ENCODE data around the gene CBLB. TPM values are rescaled to one million over a fixed set of nuclear protein-coding genes. Genes with fewer than 3 reads are reported as not detected.

The CBLB gene
- polyA plus RNA-seq, 4 donors: 8.8 to 29.8 (median 12.9) TPM

DNA sequence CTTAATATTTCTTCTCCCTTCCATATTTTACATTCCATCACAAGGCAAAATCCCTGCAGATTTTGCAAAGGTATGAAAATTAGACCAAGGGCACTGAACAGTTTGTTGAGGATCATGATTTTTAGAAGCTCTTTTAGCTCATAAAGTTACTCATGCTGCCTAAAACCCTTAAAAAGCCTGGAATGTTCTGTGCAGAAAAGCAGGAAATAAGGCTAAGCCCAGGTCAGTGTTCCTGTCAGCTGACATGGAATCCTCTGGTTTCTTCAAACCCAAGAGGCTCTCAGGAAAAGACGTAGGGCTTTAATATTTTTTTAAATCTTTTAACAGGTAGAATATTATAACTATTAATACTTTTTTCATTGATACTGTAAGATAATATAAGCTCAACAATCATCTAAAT, 8.2 kb downstream of the CBLB start:
- no peak overlapping the region for H3K4me3 ChIP-seq (ENCODE audit: low read depth in 1 of 3, low read length in 3 of 3)
- H3K27ac ChIP-seq (ENCODE audit: low read depth in 1 of 3, low read length in 2 of 3): no peak overlapping the region
- H3K9me3 ChIP-seq (ENCODE audit: control insufficient read depth in 2 of 2, insufficient read depth in 1 of 2, low read depth in 1 of 2, low read length in 1 of 2): no peaks in the 10 kb centered on the region
- DNase-seq (no peak), FAIRE-seq (no peak)
- peaks cover 0 to 4% (median 0%) of the 10 kb centered on the region in 3 donors for H3K36me3 ChIP-seq (ENCODE audit: control insufficient read depth in 3 of 3, insufficient read depth in 2 of 3, low read depth in 1 of 3, low read length in 3 of 3)
- 73 to 84% (median 76%) methylated on average over 1 of the region's 1 CpG for WGBS, 3 donors
- no peaks in the 10 kb centered on the region for H3K27me3 ChIP-seq (ENCODE audit: control insufficient read depth in 3 of 3, insufficient read depth in 3 of 3, low read length in 3 of 3)
- H3K4me1 ChIP-seq (ENCODE audit: control insufficient read depth in 3 of 3, insufficient read depth in 2 of 3, low read depth in 1 of 3, low read length in 2 of 3): peaks cover 1 to 7% (median 4%) of the 10 kb centered on the region in 3 donors

GRCh38 chr3:105858017-105858416, 10.8 kb downstream of the CBLB start:
- WGBS, 3 donors: 86 to 93% (median 90%) methylated on average over 3 of the region's 3 CpGs
- FAIRE-seq (no peak), DNase-seq (no peak)
- Histone ChIP-seq H3K27me3 (ENCODE audit: control insufficient read depth in 3 of 3, insufficient read depth in 3 of 3, low read length in 3 of 3) (no peaks in the 10 kb centered on the region), H3K9me3 (ENCODE audit: control insufficient read depth in 2 of 2, insufficient read depth in 1 of 2, low read depth in 1 of 2, low read length in 1 of 2) (no peaks in the 10 kb centered on the region), H3K36me3 (ENCODE audit: control insufficient read depth in 3 of 3, insufficient read depth in 2 of 3, low read depth in 1 of 3, low read length in 3 of 3) (peaks cover 1 to 11% (median 6%) of the 10 kb centered on the region in 3 donors), H3K27ac (ENCODE audit: low read depth in 1 of 3, low read length in 2 of 3) (no peak overlapping the region), H3K4me1 (ENCODE audit: control insufficient read depth in 3 of 3, insufficient read depth in 2 of 3, low read depth in 1 of 3, low read length in 2 of 3) (no peaks in the 10 kb centered on the region), H3K4me3 (ENCODE audit: low read depth in 1 of 3, low read length in 3 of 3) (no peak overlapping the region)

DNA sequence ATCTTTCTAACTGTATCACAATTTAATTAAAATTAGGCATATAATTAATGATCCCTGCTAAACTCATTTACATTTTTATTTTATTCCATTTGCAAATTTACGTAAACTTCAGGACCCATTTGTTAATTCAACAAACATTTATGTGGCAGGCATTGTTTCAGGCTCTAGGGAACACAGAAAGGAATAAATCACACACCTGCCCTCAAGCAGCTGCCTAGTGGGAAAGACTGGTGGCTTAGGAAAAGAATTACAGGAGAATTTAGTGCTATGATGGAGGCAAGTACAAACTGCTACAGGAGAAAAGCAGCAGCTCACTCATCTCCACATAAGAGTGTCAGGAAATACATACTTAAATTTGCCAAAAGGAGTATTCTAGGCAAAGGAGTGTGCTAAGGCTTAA, 11.2 kb downstream of the CBLB start:
- WGBS, 3 donors: 96 to 100% (median 98%) methylated on average over 1 of the region's 1 CpG
- no peak for DNase-seq
- no peak overlapping the region for H3K4me3 ChIP-seq (ENCODE audit: low read depth in 1 of 3, low read length in 3 of 3)
- no peaks in the 10 kb centered on the region for H3K9me3 ChIP-seq (ENCODE audit: control insufficient read depth in 2 of 2, insufficient read depth in 1 of 2, low read depth in 1 of 2, low read length in 1 of 2)
- H3K27ac ChIP-seq (ENCODE audit: low read depth in 1 of 3, low read length in 2 of 3): no peak overlapping the region
- H3K36me3 ChIP-seq (ENCODE audit: control insufficient read depth in 3 of 3, insufficient read depth in 2 of 3, low read depth in 1 of 3, low read length in 3 of 3): peaks cover 1 to 14% (median 6%) of the 10 kb centered on the region in 3 donors
- H3K4me1 ChIP-seq (ENCODE audit: control insufficient read depth in 3 of 3, insufficient read depth in 2 of 3, low read depth in 1 of 3, low read length in 2 of 3): no peaks in the 10 kb centered on the region
- H3K27me3 ChIP-seq (ENCODE audit: control insufficient read depth in 3 of 3, insufficient read depth in 3 of 3, low read length in 3 of 3): no peaks in the 10 kb centered on the region
- FAIRE-seq: no peak

- Histone ChIP-seq H3K4me3 (ENCODE audit: low read depth in 1 of 3, low read length in 3 of 3) (no peak overlapping the region), H3K4me1 (ENCODE audit: control insufficient read depth in 3 of 3, insufficient read depth in 2 of 3, low read depth in 1 of 3, low read length in 2 of 3) (peaks cover 0 to 2% (median 0%) of the 10 kb centered on the region in 3 donors), H3K9me3 (ENCODE audit: control insufficient read depth in 2 of 2, insufficient read depth in 1 of 2, low read depth in 1 of 2, low read length in 1 of 2) (no peaks in the 10 kb centered on the region), H3K27ac (ENCODE audit: low read depth in 1 of 3, low read length in 2 of 3) (no peak overlapping the region), H3K36me3 (ENCODE audit: control insufficient read depth in 3 of 3, insufficient read depth in 2 of 3, low read depth in 1 of 3, low read length in 3 of 3) (peaks cover 1 to 15% (median 6%) of the 10 kb centered on the region in 3 donors), H3K27me3 (ENCODE audit: control insufficient read depth in 3 of 3, insufficient read depth in 3 of 3, low read length in 3 of 3) (no peaks in the 10 kb centered on the region)
- WGBS, 3 donors: 97 to 99% (median 98%) methylated on average over 2 of the region's 2 CpGs
- DNase-seq: no peak
- FAIRE-seq: peak; percentile 30
These were observed 12.2 kb downstream of the CBLB start for GRCh38 chr3:105856605-105857004.

DNA sequence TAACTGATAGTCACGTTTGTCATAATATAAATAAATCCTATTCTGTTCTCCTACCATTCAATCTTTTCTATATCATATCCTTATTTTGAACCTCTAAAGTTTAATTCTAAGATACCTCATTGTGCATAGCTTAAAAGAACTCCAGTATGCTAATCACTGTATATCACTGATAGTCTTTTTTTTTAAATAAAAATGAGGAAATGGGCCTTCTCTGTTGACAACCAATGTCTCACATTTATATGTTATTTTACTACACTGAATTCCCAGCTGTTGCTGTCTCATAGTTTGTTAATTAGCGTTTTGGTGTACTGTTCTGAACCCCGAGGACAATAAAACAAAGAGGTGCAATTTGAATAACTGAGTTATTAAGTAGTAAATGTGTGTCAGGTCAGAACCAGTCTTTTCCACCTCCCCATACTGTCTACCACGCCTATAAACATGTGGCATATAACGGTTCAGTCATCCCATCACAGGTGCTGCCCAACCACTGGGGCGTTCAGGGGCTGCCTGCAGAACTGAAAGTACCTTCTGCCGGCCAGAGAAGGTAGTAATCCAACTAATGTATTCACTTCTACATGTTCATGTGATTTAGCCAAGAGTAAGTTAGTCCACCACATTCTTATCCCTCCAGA, 14.9 kb downstream of the CBLB start:
- H3K36me3 ChIP-seq (ENCODE audit: control insufficient read depth in 3 of 3, insufficient read depth in 2 of 3, low read depth in 1 of 3, low read length in 3 of 3): peaks cover 5 to 11% (median 6%) of the 10 kb centered on the region in 3 donors
- no peaks in the 10 kb centered on the region for H3K27me3 ChIP-seq (ENCODE audit: control insufficient read depth in 3 of 3, insufficient read depth in 3 of 3, low read length in 3 of 3)
- no peak for DNase-seq
- no peak overlapping the region for H3K4me3 ChIP-seq (ENCODE audit: low read depth in 1 of 3, low read length in 3 of 3)
- 44 to 62% (median 47%) methylated on average over 7 of the region's 7 CpGs for WGBS, 3 donors
- H3K27ac ChIP-seq (ENCODE audit: low read depth in 1 of 3, low read length in 2 of 3): no peak overlapping the region
- H3K9me3 ChIP-seq (ENCODE audit: control insufficient read depth in 2 of 2, insufficient read depth in 1 of 2, low read depth in 1 of 2, low read length in 1 of 2): no peaks in the 10 kb centered on the region
- H3K4me1 ChIP-seq (ENCODE audit: control insufficient read depth in 3 of 3, insufficient read depth in 2 of 3, low read depth in 1 of 3, low read length in 2 of 3): peaks cover 0 to 2% (median 0%) of the 10 kb centered on the region in 3 donors
- FAIRE-seq: no peak

- H3K4me3 ChIP-seq (ENCODE audit: low read depth in 1 of 3, low read length in 3 of 3): no peak overlapping the region
- DNase-seq (peak in 1 of 2 donors; percentile 42), FAIRE-seq (no peak)
- peaks cover 5 to 11% (median 6%) of the 10 kb centered on the region in 3 donors for H3K36me3 ChIP-seq (ENCODE audit: control insufficient read depth in 3 of 3, insufficient read depth in 2 of 3, low read depth in 1 of 3, low read length in 3 of 3)
- H3K27ac ChIP-seq (ENCODE audit: low read depth in 1 of 3, low read length in 2 of 3): no peak overlapping the region
- H3K4me1 ChIP-seq (ENCODE audit: control insufficient read depth in 3 of 3, insufficient read depth in 2 of 3, low read depth in 1 of 3, low read length in 2 of 3): peaks cover 0 to 2% (median under 1%) of the 10 kb centered on the region in 3 donors
- H3K9me3 ChIP-seq (ENCODE audit: control insufficient read depth in 2 of 2, insufficient read depth in 1 of 2, low read depth in 1 of 2, low read length in 1 of 2): no peaks in the 10 kb centered on the region
- H3K27me3 ChIP-seq (ENCODE audit: control insufficient read depth in 3 of 3, insufficient read depth in 3 of 3, low read length in 3 of 3): no peaks in the 10 kb centered on the region
- 37 to 71% (median 40%) methylated on average over 1 of the region's 1 CpG for WGBS, 3 donors
These were observed 17.2 kb downstream of the CBLB start for GRCh38 chr3:105851582-105851981.

GRCh38 chr3:105851176-105851575, 17.6 kb downstream of the CBLB start:
- Histone ChIP-seq H3K9me3 (ENCODE audit: control insufficient read depth in 2 of 2, insufficient read depth in 1 of 2, low read depth in 1 of 2, low read length in 1 of 2) (no peaks in the 10 kb centered on the region), H3K27me3 (ENCODE audit: control insufficient read depth in 3 of 3, insufficient read depth in 3 of 3, low read length in 3 of 3) (no peaks in the 10 kb centered on the region), H3K36me3 (ENCODE audit: control insufficient read depth in 3 of 3, insufficient read depth in 2 of 3, low read depth in 1 of 3, low read length in 3 of 3) (peaks cover 5 to 11% (median 6%) of the 10 kb centered on the region in 3 donors), H3K4me1 (ENCODE audit: control insufficient read depth in 3 of 3, insufficient read depth in 2 of 3, low read depth in 1 of 3, low read length in 2 of 3) (peaks cover 0 to 3% (median 2%) of the 10 kb centered on the region in 3 donors), H3K27ac (ENCODE audit: low read depth in 1 of 3, low read length in 2 of 3) (no peak overlapping the region), H3K4me3 (ENCODE audit: low read depth in 1 of 3, low read length in 3 of 3) (no peak overlapping the region)
- FAIRE-seq (no peak), DNase-seq (no peak)
- 90 to 98% (median 93%) methylated on average over 2 of the region's 2 CpGs for WGBS, 3 donors

- H3K4me1 ChIP-seq (ENCODE audit: control insufficient read depth in 3 of 3, insufficient read depth in 2 of 3, low read depth in 1 of 3, low read length in 2 of 3): peaks cover 0 to 3% (median 2%) of the 10 kb centered on the region in 3 donors
- no peak overlapping the region for H3K27ac ChIP-seq (ENCODE audit: low read depth in 1 of 3, low read length in 2 of 3)
- FAIRE-seq (no peak), DNase-seq (no peak)
- H3K4me3 ChIP-seq (ENCODE audit: low read depth in 1 of 3, low read length in 3 of 3): no peak overlapping the region
- WGBS, 3 donors: 87 to 93% (median 93%) methylated on average over 2 of the region's 2 CpGs
- no peaks in the 10 kb centered on the region for H3K9me3 ChIP-seq (ENCODE audit: control insufficient read depth in 2 of 2, insufficient read depth in 1 of 2, low read depth in 1 of 2, low read length in 1 of 2)
- H3K27me3 ChIP-seq (ENCODE audit: control insufficient read depth in 3 of 3, insufficient read depth in 3 of 3, low read length in 3 of 3): no peaks in the 10 kb centered on the region
- H3K36me3 ChIP-seq (ENCODE audit: control insufficient read depth in 3 of 3, insufficient read depth in 2 of 3, low read depth in 1 of 3, low read length in 3 of 3): peaks cover 5 to 11% (median 6%) of the 10 kb centered on the region in 3 donors
These were observed 18.2 kb downstream of the CBLB start for GRCh38 chr3:105850593-105850992.

DNA sequence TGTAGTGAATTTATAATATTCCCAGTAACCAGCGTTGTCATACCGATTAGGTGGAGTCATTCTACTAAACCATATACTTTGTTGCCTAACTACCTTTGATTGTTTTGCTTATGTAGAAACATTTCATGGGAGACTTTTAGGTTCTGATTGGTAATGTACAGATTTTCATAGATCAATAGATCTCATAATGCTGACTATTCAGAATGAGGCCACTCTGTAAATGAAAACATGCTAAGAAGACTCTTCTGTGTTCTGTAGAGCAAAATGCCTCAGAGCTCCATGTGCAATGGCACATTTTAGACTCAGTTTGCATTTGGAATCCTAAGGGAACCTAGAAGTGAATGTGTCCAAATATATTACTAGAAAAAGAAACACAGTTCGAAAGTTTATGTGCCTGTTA, 20.0 kb downstream of the CBLB start:
- FAIRE-seq (no peak), DNase-seq (no peak)
- Histone ChIP-seq H3K4me1 (ENCODE audit: control insufficient read depth in 3 of 3, insufficient read depth in 2 of 3, low read depth in 1 of 3, low read length in 2 of 3) (peaks cover 0 to 3% (median 2%) of the 10 kb centered on the region in 3 donors), H3K9me3 (ENCODE audit: control insufficient read depth in 2 of 2, insufficient read depth in 1 of 2, low read depth in 1 of 2, low read length in 1 of 2) (no peaks in the 10 kb centered on the region), H3K4me3 (ENCODE audit: low read depth in 1 of 3, low read length in 3 of 3) (no peak overlapping the region), H3K27me3 (ENCODE audit: control insufficient read depth in 3 of 3, insufficient read depth in 3 of 3, low read length in 3 of 3) (no peaks in the 10 kb centered on the region), H3K36me3 (ENCODE audit: control insufficient read depth in 3 of 3, insufficient read depth in 2 of 3, low read depth in 1 of 3, low read length in 3 of 3) (peaks cover 0 to 5% (median 4%) of the 10 kb centered on the region in 3 donors), H3K27ac (ENCODE audit: low read depth in 1 of 3, low read length in 2 of 3) (no peak overlapping the region)
- 89 to 91% (median 90%) methylated on average over 3 of the region's 3 CpGs for WGBS, 3 donors

Measured in small intestine (tissue), 7 donors.